T follicular helper cell (primary cell): ENCODE data around the gene DHRS1.
"Not testable (repeated sequence)": the region's sequence is repeated elsewhere in the genome, so short reads cannot be mapped to it uniquely, and the experiment has no call there.

Experiments
- DNase-seq: peaks from one replicate; pipeline ENCODE4 v3.0.0-alpha.2; 2020; ENCODE audit warnings: low read depth

Gene DHRS1

DNA sequence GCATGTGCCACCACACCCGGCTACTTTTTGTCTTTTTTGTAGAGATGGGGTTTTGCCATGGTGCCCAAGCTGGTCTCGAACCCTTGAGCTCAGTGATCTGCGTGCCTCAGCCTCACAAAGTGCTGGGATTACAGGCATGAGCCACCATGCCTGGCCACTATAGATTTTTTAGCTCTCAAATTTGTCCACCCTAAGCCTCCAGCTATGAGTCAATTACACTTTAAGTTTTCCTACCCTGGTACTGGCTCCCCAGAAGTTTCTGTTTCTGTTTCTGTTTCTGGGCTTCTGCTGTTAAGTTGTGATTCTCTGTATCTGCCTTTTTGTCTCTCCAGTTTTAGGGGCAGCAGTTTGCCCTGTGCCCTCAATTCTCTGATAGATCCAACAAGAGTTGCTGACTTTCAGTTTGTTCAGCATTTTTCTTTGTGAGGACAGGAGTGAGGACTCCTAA is 52.8 kb downstream of the DHRS1 start:
- DNase-seq = no peak

DNA sequence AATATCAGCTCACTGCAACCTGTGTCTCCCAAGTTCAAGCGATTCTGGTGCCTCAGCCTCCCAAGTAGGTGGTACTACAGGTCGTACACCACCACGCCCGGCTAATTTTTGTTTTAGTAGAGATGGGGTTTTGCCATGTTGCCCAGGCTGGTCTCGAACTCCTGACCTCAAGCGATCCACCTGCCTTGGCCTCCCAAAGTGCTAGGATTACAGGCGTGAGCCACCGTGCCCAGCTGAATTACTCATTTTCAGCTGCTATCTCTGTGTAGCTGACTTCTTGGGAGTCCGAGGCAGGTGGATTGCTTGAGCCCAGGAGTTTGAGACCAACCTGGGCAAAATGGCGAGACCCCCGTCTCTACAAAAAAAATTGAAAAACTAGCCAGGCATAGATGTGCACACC is 54.2 kb downstream of the DHRS1 start:
- DNase-seq = not testable (repeated sequence)

DNA sequence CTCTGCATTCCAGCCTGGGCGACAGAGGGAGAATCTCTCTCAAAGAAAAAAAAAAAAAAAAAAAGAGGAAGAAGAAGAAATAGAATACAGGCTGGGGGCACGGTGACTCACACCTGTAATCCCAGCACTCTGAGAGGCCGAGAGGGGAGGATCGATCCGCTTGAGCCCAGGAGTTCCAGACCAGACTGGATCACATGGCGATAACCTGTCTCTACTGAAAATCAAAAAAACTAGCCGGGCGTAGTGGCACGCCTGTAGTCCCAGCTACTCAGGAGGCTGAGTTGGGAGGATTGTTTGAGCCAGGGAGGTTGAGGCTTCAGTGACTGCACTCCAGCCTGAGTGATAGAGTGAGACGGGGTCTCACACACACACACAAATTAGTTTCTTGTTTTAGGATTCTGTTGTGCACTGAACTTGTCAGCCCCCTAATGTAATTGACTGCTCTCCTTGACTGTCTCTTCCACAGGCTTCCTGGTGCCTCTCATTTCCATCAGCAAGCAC is 56.2 kb downstream of the DHRS1 start:
- no peak for DNase-seq

DNA sequence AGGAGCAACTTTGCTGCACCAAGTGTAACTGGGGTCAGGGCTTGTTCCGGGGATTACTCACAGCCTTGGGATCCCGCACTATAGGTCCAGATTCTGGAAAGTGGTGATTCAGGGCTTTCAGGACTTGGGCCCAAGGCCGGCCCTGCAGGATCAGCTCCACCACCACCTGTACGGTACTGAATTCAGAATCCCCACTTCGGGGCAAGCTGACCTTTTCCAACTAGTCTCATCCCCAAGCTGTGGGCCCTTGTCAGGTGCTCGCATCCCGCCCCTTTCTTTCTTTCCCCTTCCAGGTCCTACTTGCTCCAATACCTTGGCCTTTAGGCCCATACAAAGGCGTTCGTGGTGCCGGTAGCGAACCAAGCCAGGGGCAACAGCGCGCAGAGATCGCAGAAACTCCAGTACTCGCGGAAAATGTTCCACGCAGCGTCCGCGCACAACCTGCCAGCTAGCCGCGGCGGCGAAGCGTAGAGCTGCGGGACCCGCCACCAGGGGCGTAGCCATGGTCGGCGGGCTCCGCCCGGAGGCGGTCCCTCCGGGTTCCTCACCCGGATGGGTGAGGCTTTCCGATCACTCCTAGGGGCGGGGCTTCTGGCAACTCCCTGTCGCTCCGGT is 57.6 kb downstream of the DHRS1 start:
- DNase-seq = peak; percentile 90
